Ishikawa (cell line): ENCODE results near the gene RPN1.

Experiments
- CEBPB ChIP-seq: IDR thresholded peaks from 2 replicates; pipeline ENCODE4 v1.6.1; 2012
- CREB1 ChIP-seq: IDR thresholded peaks from 2 replicates; pipeline ENCODE4 v1.6.1; 2012; ENCODE audit warnings: low read depth
- EGR1 ChIP-seq: IDR thresholded peaks from 2 replicates; pipeline ENCODE4 v1.6.1; 2012
- EP300 ChIP-seq: IDR thresholded peaks from 2 replicates; pipeline ENCODE4 v1.6.1; 2012; ENCODE audit warnings: borderline replicate concordance
- FOXM1 ChIP-seq: IDR thresholded peaks from 2 replicates; pipeline ENCODE4 v1.6.1; 2012; ENCODE audit warnings: low read depth, borderline replicate concordance
- NFIC ChIP-seq: IDR thresholded peaks from 2 replicates; pipeline ENCODE4 v1.6.1; 2012
- RAD21 ChIP-seq: IDR thresholded peaks from 2 replicates; pipeline ENCODE4 v1.6.1; 2012; ENCODE audit warnings: low read depth
- TAF1 ChIP-seq: IDR thresholded peaks from 2 replicates; pipeline ENCODE4 v1.6.1; 2012; ENCODE audit warnings: low read depth, mild to moderate bottlenecking
- TCF12 ChIP-seq: IDR thresholded peaks from 2 replicates; pipeline ENCODE4 v1.6.1; 2012; ENCODE audit warnings: low read depth
- TEAD4 ChIP-seq: IDR thresholded peaks from 2 replicates; pipeline ENCODE4 v1.6.1; 2012
- YY1 ChIP-seq: IDR thresholded peaks from 2 replicates; pipeline ENCODE4 v1.6.1; 2012; ENCODE audit warnings: low read depth
- ZBTB7A ChIP-seq: IDR thresholded peaks from 2 replicates; pipeline ENCODE4 v1.6.1; 2012; ENCODE audit warnings: low read depth
- TF ChIP-seq, protein P1 (sequence below): IDR thresholded peaks from 2 replicates; pipeline ENCODE4 v1.6.1; 2012
- TF ChIP-seq, protein P2 (sequence below): IDR thresholded peaks from 2 replicates; pipeline ENCODE4 v1.6.1; 2012; ENCODE audit warnings: low read depth, mild to moderate bottlenecking
- TF ChIP-seq, protein P3 (sequence below): IDR thresholded peaks from 2 replicates; pipeline ENCODE4 v1.6.1; 2012

The RPN1 gene

DNA sequence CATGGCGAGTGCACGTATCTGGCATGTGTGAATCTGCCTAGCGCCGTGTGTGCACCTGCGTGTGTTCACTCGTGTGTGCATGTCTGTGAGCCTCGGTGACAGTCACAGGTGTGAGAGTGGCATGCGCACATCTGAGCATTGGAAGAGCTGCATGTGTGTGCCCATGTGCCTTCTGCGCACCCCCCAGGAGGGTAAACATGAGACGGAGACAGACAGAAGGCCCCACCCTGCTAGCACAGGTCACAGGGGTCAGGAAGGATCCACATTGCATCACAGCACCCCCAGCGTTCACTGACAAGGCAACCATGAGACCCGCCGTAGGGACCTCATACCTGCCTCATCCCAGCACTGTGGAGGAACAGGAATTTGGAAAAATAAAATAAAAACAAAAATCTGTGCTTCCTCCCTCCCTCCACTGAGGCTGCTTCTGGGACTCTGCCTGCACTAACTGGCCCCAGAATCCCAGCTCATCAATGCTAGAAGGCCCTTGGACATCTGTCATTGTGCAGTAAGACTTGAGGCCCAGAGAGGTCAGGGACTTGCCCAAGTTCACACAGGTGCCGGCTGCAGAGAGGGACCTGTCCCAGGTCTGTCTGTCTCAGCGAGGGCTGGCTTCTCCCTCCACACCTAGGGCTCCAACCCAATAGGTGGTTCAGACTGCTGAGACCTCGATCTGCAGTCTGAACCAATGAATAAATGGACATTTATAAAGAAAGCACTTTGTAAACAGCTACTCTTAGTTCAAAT is 37.4 kb downstream of the RPN1 start:
- TF ChIP-seq NFIC = no peak
- TF ChIP-seq YY1 = no peak
- TF ChIP-seq, protein P1, sequence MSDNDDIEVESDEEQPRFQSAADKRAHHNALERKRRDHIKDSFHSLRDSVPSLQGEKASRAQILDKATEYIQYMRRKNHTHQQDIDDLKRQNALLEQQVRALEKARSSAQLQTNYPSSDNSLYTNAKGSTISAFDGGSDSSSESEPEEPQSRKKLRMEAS = no peak
- no peak for TF ChIP-seq CEBPB
- no peak for TF ChIP-seq RAD21
- TF ChIP-seq ZBTB7A = no peak
- TF ChIP-seq CREB1 = no peak
- TF ChIP-seq TCF12 = no peak

DNA sequence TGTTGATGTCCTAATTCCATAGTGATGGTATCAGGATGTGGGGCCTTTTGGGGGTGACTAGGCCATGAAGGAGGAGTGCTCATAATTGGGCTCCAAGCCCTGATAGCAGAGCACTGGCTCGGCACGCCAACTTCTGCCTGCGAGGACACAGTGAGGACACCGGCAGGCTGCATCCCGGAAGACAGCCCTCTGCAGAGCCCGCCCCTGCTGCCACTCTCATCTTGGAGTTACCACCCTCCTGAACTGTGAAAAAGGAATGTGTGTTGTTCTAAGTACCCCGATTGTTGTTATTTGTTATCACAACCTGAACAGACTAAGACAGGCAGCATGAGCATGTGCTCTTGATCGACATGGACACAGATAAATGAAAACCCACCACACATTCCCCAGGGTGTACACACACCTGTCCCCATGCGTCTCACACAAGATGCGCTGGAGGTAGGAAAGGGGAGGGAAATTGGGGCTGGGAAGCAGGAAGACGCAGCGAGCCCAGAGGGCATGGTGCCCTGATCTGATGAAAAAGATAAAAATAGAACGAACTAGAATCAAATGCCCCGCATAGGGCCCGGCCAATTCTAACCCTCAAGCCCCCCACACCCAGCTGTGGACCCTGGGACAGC is 40.1 kb downstream of the RPN1 start:
- TF ChIP-seq FOXM1 = no peak
- TF ChIP-seq, protein P1 = no peak
- no peak for TF ChIP-seq RAD21
- TF ChIP-seq, protein P2, sequence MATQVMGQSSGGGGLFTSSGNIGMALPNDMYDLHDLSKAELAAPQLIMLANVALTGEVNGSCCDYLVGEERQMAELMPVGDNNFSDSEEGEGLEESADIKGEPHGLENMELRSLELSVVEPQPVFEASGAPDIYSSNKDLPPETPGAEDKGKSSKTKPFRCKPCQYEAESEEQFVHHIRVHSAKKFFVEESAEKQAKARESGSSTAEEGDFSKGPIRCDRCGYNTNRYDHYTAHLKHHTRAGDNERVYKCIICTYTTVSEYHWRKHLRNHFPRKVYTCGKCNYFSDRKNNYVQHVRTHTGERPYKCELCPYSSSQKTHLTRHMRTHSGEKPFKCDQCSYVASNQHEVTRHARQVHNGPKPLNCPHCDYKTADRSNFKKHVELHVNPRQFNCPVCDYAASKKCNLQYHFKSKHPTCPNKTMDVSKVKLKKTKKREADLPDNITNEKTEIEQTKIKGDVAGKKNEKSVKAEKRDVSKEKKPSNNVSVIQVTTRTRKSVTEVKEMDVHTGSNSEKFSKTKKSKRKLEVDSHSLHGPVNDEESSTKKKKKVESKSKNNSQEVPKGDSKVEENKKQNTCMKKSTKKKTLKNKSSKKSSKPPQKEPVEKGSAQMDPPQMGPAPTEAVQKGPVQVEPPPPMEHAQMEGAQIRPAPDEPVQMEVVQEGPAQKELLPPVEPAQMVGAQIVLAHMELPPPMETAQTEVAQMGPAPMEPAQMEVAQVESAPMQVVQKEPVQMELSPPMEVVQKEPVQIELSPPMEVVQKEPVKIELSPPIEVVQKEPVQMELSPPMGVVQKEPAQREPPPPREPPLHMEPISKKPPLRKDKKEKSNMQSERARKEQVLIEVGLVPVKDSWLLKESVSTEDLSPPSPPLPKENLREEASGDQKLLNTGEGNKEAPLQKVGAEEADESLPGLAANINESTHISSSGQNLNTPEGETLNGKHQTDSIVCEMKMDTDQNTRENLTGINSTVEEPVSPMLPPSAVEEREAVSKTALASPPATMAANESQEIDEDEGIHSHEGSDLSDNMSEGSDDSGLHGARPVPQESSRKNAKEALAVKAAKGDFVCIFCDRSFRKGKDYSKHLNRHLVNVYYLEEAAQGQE = no peak
- TF ChIP-seq TEAD4 = no peak

DNA sequence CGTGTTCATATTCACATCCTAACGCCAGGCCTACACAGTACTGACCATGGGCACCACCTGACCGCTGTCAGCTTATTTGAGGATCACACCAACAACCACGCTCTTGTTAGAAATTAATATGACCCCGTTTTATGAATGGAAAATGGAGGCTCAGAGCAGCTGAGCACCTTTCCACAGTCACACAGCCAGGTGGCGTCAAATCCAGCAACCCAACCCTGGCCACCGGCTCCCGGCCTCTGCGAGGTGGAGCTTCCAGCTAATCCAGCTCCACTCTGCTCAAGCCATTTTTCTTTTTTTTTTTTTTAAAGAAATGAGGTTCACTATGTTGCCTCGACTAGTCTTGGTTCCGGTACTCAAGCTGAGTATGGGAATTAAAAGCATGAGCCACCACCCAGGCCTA is 41.3 kb downstream of the RPN1 start:
- no peak for TF ChIP-seq CEBPB
- no peak for TF ChIP-seq TAF1
- TF ChIP-seq FOXM1 = no peak
- no peak for TF ChIP-seq CREB1
- TF ChIP-seq, protein P1 = no peak
- TF ChIP-seq, protein P3, sequence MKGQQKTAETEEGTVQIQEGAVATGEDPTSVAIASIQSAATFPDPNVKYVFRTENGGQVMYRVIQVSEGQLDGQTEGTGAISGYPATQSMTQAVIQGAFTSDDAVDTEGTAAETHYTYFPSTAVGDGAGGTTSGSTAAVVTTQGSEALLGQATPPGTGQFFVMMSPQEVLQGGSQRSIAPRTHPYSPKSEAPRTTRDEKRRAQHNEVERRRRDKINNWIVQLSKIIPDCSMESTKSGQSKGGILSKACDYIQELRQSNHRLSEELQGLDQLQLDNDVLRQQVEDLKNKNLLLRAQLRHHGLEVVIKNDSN = no peak
- TF ChIP-seq NFIC = no peak
- TF ChIP-seq EP300 = no peak
- TF ChIP-seq EGR1 = no peak
- TF ChIP-seq ZBTB7A = no peak
- no peak for TF ChIP-seq YY1
- TF ChIP-seq, protein P2 = no peak
- TF ChIP-seq RAD21 = no peak
- no peak for TF ChIP-seq TCF12
- TF ChIP-seq TEAD4 = no peak

DNA sequence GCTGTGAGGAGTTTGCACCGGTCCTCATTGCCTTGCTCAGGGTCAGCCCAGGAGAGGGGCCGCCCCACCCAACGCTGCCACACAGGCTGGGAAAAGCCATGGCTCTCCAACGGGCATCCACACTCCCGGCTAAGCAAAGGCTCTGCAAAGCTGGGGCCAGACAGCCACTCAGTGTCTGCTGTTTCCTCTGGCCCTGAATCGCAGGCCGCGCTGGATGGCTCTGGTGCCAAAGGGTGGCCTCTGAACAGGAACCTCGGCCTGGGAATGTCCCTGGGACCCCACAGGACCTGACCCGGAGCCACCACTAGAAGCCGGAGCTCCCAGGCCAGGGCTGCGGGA is 42.9 kb downstream of the RPN1 start:
- TF ChIP-seq EGR1 (no peak), TEAD4 (no peak), ZBTB7A (no peak), YY1 (no peak), CREB1 (no peak), CEBPB (no peak), EP300 (no peak), TCF12 (no peak), FOXM1 (no peak), TAF1 (no peak), RAD21 (no peak)
- TF ChIP-seq, protein P1 = no peak
- TF ChIP-seq, protein P2 = no peak

DNA sequence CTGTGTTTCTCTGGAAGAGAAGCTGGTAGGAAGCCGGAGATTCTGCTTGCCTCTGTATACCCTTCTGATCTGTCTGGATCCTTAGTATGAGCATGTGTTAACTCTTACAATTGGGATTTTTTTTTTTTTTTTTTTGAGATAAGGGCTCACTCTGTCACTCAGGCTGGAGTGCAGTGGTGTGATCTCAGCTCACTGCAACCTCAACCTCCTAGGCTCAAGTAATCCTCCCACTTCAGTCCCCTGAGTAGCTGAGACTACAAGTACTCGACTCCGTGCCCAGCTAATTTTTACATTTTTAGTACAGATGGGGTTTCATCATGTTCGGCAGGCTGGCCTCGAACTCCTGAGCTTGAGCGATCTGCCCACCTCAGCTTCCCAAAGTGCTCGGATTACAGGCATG is 44.5 kb downstream of the RPN1 start:
- TF ChIP-seq RAD21 = no peak
- TF ChIP-seq EP300 = no peak
- TF ChIP-seq ZBTB7A = no peak
- TF ChIP-seq CEBPB = no peak
- no peak for TF ChIP-seq TCF12
